GM12878 (cell line): Measurements from ENCODE around the gene TMPRSS6.

Experiments
- CREB1 ChIP-seq: IDR thresholded peaks from 2 replicates; pipeline ENCODE4 v1.6.1; 2012; ENCODE audit warnings: low read depth, mild to moderate bottlenecking, inconsistent platforms
- TF ChIP-seq, protein P1 (sequence below), 3 experiments: IDR thresholded peaks in 2 of 3; conservative IDR thresholded peaks in 1 of 3; 2 replicates each; pipeline ENCODE4 v1.5.1; 2011; ENCODE audit warnings: low read depth in 3 of 3, low read length in 3 of 3, mild to moderate bottlenecking in 3 of 3, control low read depth in 2 of 3, moderate library complexity in 2 of 3, inconsistent platforms in 1 of 3, mixed read lengths in 1 of 3; ENCODE audit not compliant: control insufficient read depth in 2 of 3, insufficient read depth in 1 of 3; ENCODE audit errors: extremely low read depth in 1 of 3
- TF ChIP-seq, protein P2 (sequence below): IDR thresholded peaks from 2 replicates; pipeline ENCODE4 v1.6.1; 2011; ENCODE audit warnings: mild to moderate bottlenecking, low read depth, low read length, moderate library complexity; ENCODE audit not compliant: insufficient replicate concordance

DNA sequence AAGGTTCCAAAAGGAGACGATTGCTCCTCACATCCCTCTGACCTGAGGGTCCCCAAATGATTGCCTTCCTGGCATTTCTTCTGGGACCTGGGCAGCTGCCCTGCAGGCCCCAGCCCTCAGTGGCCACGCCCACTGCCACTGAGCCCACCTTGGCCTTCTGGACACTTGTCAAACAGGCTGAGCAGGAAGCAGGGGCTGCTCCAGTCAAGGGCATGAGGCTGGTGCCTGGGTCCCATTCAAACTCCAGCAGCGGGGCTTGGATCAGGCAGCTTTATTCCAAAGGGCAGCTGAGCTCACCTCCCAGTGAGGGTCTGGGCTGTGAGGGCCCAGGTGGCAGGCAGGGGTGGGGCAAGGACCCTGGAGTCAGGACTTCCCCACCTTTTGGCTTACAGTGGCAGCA, 44.3 kb downstream of the TMPRSS6 start:
- no peak for TF ChIP-seq CREB1
- TF ChIP-seq, protein P1, sequence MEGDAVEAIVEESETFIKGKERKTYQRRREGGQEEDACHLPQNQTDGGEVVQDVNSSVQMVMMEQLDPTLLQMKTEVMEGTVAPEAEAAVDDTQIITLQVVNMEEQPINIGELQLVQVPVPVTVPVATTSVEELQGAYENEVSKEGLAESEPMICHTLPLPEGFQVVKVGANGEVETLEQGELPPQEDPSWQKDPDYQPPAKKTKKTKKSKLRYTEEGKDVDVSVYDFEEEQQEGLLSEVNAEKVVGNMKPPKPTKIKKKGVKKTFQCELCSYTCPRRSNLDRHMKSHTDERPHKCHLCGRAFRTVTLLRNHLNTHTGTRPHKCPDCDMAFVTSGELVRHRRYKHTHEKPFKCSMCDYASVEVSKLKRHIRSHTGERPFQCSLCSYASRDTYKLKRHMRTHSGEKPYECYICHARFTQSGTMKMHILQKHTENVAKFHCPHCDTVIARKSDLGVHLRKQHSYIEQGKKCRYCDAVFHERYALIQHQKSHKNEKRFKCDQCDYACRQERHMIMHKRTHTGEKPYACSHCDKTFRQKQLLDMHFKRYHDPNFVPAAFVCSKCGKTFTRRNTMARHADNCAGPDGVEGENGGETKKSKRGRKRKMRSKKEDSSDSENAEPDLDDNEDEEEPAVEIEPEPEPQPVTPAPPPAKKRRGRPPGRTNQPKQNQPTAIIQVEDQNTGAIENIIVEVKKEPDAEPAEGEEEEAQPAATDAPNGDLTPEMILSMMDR (IDR thresholded peaks at IDR 0.05 in 2 of 3, conservative IDR thresholded peaks at IDR 0.05 in 1 of 3; ENCODE audit: control insufficient read depth in 2 of 3, extremely low read depth in 1 of 3, insufficient read depth in 1 of 3, low read depth in 3 of 3, low read length in 3 of 3), result no peak
- TF ChIP-seq, protein P2, sequence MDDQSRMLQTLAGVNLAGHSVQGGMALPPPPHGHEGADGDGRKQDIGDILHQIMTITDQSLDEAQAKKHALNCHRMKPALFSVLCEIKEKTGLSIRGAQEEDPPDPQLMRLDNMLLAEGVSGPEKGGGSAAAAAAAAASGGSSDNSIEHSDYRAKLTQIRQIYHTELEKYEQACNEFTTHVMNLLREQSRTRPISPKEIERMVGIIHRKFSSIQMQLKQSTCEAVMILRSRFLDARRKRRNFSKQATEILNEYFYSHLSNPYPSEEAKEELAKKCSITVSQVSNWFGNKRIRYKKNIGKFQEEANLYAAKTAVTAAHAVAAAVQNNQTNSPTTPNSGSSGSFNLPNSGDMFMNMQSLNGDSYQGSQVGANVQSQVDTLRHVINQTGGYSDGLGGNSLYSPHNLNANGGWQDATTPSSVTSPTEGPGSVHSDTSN, result no peak
